ENCODE measurements around the gene ARHGEF39. TPM values are rescaled to one million over a fixed set of nuclear protein-coding genes. Genes with fewer than 3 reads are reported as not detected.

Gene ARHGEF39
- total and polyA plus RNA-seq, 9 of the 15 experiments (the other 6 are each of a cell fraction or from before 2014, with no cell fraction given), result 2.8 to 21.7 (median 12.9) TPM

- ATAC-seq (no peak), FAIRE-seq (no peak), DNase-seq (ENCODE audit: extremely low read depth in 1 of 4, low spot score in 3 of 4) (no peak)
- 79% methylated on average over 3 of the region's 7 CpGs for WGBS (ENCODE audit: insufficient coverage, low coverage, missing lambda C conversion rate)
- Histone ChIP-seq H3K4me1 (replicated peaks in 1 of 2; ENCODE audit: control insufficient read depth in 2 of 2, insufficient read depth in 2 of 2, low read length in 2 of 2) (no peaks in the 10 kb centered on the region), H3K9me3 (replicated peaks; ENCODE audit: control insufficient read depth, insufficient read depth, low read depth, low read length) (no peaks in the 10 kb centered on the region), H3K27ac (ENCODE audit: extremely low read depth, low read depth, low read length) (no peak overlapping the region), H3K4me3 (no peak overlapping the region), H3K36me3 (ENCODE audit: control insufficient read depth, insufficient read depth, low read length) (peaks cover 90% of the 10 kb centered on the region; the same call in 2 of the 3 replicates), H2AFZ (ENCODE audit: low read depth, low read length) (no peak overlapping the region), H4K20me1 (replicated peaks; ENCODE audit: control insufficient read depth, insufficient read depth, low read length) (no peaks in the 10 kb centered on the region), H3K9ac (ENCODE audit: insufficient read depth in 1 of 2, low read depth in 2 of 2, low read length in 2 of 2) (no peak overlapping the region), H3K4me2 (ENCODE audit: insufficient read depth, low read length) (no peak overlapping the region), H3K79me2 (ENCODE audit: control insufficient read depth, insufficient read depth, low read length) (no peaks in the 10 kb centered on the region), H3K9me1 (ENCODE audit: control insufficient read depth, insufficient read depth, low read length) (peaks cover 3% of the 10 kb centered on the region), H3K27me3 (ENCODE audit: control insufficient read depth in 2 of 2, insufficient read depth in 2 of 2, low read length in 2 of 2) (no peaks in the 10 kb centered on the region)
- TF ChIP-seq HDAC3 (IDR thresholded peaks at IDR 0.05; ENCODE audit: borderline replicate concordance, partially characterized antibody), result no peak
- no peak for TF ChIP-seq HMBOX1 (IDR thresholded peaks at IDR 0.05)
- no peak for TF ChIP-seq ZNF507 (tag; conservative IDR thresholded peaks at IDR 0.05)
- TF ChIP-seq EP400 (IDR thresholded peaks at IDR 0.05), result no peak
- no peak for TF ChIP-seq FOXA1 (IDR thresholded peaks at IDR 0.05; ENCODE audit: borderline replicate concordance)
- no peak for TF ChIP-seq HDGF (IDR thresholded peaks at IDR 0.05)
- no peak for TF ChIP-seq ZBTB34 (CRISPR knock-in tag; IDR thresholded peaks at IDR 0.05)
- TF ChIP-seq TAF15 (IDR thresholded peaks at IDR 0.05; ENCODE audit: low read depth, low read length), result no peak
- TF ChIP-seq XRCC5 (IDR thresholded peaks at IDR 0.05; ENCODE audit: low read depth, low read length), result no peak
- TF ChIP-seq POLR3G (IDR thresholded peaks at IDR 0.05; ENCODE audit: extremely low read depth, insufficient read length, insufficient replicate concordance), result no peak
- TF ChIP-seq ZZZ3 (IDR thresholded peaks at IDR 0.05), result no peak
- in situ Hi-C loops (cut with MboI), result no loop called here
- POLR2A ChIA-PET, result interaction anchor here (0.6 to 2.3 kb wide), 5 partner anchors 11 to 89 kb away, joined by 3 to 10 read pairs (median 3); partner anchors contain the start of genes CCDC107 and RMRP
- CTCF ChIA-PET (ENCODE audit: low intra/inter-chr PET ratio), result no interaction called here
- intact Hi-C loops (cut with micrococcal nuclease), result no loop called here
- BruUV-seq (replicated peaks), result TSS peak; percentile 37
Measured at GRCh38 chr9:35710818-35711500, 46.0 kb upstream of the ARHGEF39 start.
